Left renal pelvis (tissue), 4 donors: Measurements from ENCODE around the gene CREG1. TPM values are rescaled to one million over a fixed set of nuclear protein-coding genes. Genes with fewer than 3 reads are reported as not detected.
A peak's percentile ranks its signal among the peaks of the same experiment; 100 is the strongest.
"Not testable (repeated sequence)": the region's sequence is repeated elsewhere in the genome, so short reads cannot be mapped to it uniquely, and the experiment has no call there.

Experiments used
- DNase-seq, 4 donors: peaks; one replicate each; pipeline ENCODE4 v3.0.0-alpha.2; 2013; ENCODE audit warnings: low read depth in 4 of 4, low spot score in 3 of 4
- polyA plus RNA-seq, 4 donors: library from polyadenylated mRNA; unstranded; fragments of 120-200 nt; gene quantifications; one replicate each; pipeline ENCODE4 v1.2.1, GENCODE V29; 2013; ENCODE audit not compliant: insufficient read length in 4 of 4

Gene CREG1
- polyA plus RNA-seq, 4 donors: 86.3 to 143 (median 121) TPM

GRCh38 chr1:167564612-167565270 lies 11.2 kb upstream of the CREG1 start:
- no peak for DNase-seq

- DNase-seq: no peak
These were observed 10.2 kb upstream of the CREG1 start for GRCh38 chr1:167563579-167564246.

GRCh38 chr1:167562702-167563101 lies 9.1 kb upstream of the CREG1 start:
- no peak for DNase-seq

- DNase-seq: no peak
These were observed 8.2 kb upstream of the CREG1 start for GRCh38 chr1:167561753-167562152.

GRCh38 chr1:167555971-167556714 lies 2.6 kb upstream of the CREG1 start:
- peak in 3 of 4 donors; percentile 46 to 56 (median 55) for DNase-seq

GRCh38 chr1:167555072-167555471 lies 1.5 kb upstream of the CREG1 start:
- not testable (repeated sequence) for DNase-seq

- no peak for DNase-seq
These were observed 642 bp upstream of the CREG1 start for GRCh38 chr1:167554028-167554779.

GRCh38 chr1:167551362-167551761 lies 2.2 kb downstream of the CREG1 start:
- DNase-seq: no peak

- no peak for DNase-seq
These were observed 5.3 kb downstream of the CREG1 start for GRCh38 chr1:167548059-167548932.

- no peak for DNase-seq
These were observed 6.6 kb downstream of the CREG1 start for GRCh38 chr1:167546935-167547334.

- DNase-seq: no peak
These were observed 8.2 kb downstream of the CREG1 start for GRCh38 chr1:167545349-167545748.

GRCh38 chr1:167544447-167545093 lies 9.0 kb downstream of the CREG1 start:
- no peak for DNase-seq

GRCh38 chr1:167543199-167543990 lies 10.2 kb downstream of the CREG1 start:
- DNase-seq: no peak

GRCh38 chr1:167542109-167543032 lies 11.2 kb downstream of the CREG1 start:
- DNase-seq: no peak

- no peak for DNase-seq
These were observed 12.0 kb downstream of the CREG1 start for GRCh38 chr1:167541610-167542009.

GRCh38 chr1:167541003-167541402 lies 12.6 kb downstream of the CREG1 start:
- no peak for DNase-seq

GRCh38 chr1:167538657-167539056 lies 14.9 kb downstream of the CREG1 start:
- DNase-seq: no peak
